Measurements from ENCODE around the gene TMEM254. TPM values are rescaled to one million over a fixed set of nuclear protein-coding genes. Genes with fewer than 3 reads are reported as not detected.
"Not testable (repeated sequence)": the region's sequence is repeated elsewhere in the genome, so short reads cannot be mapped to it uniquely, and the experiment has no call there.

The TMEM254 gene
- total RNA-seq, 1 donor: 8.7 TPM

GRCh38 chr10:80038226-80038625 lies 40.2 kb upstream of the TMEM254 start:
- H3K27ac ChIP-seq (ENCODE audit: low read depth, low read length); DNase-seq (ENCODE audit: insufficient read length, low spot score, missing footprints); H3K36me3 ChIP-seq (ENCODE audit: insufficient read depth, low read length); H3K4me1 ChIP-seq (ENCODE audit: insufficient read depth, low read length); H3K4me2 ChIP-seq (ENCODE audit: insufficient read depth, low read length); H3K27me3 ChIP-seq (ENCODE audit: insufficient read depth, low read length); H3K4me3 ChIP-seq (ENCODE audit: insufficient read depth, low read length); H3K9me3 ChIP-seq (ENCODE audit: low read depth, low read length); H4K20me1 ChIP-seq (ENCODE audit: insufficient read depth, low read length); H3K79me2 ChIP-seq (ENCODE audit: insufficient read depth, low read length); H2AFZ ChIP-seq (ENCODE audit: low read length): not testable (repeated sequence)

GRCh38 chr10:80041162-80041561 lies 37.3 kb upstream of the TMEM254 start:
- H3K9me3 ChIP-seq (ENCODE audit: low read depth, low read length): no peaks in the 10 kb centered on the region
- H3K4me1 ChIP-seq (ENCODE audit: insufficient read depth, low read length): no peaks in the 10 kb centered on the region
- no peaks in the 10 kb centered on the region for H3K36me3 ChIP-seq (ENCODE audit: insufficient read depth, low read length)
- H3K79me2 ChIP-seq (ENCODE audit: insufficient read depth, low read length): no peaks in the 10 kb centered on the region
- no peak overlapping the region for H3K4me2 ChIP-seq (ENCODE audit: insufficient read depth, low read length)
- no peak overlapping the region for H3K4me3 ChIP-seq (ENCODE audit: insufficient read depth, low read length)
- H4K20me1 ChIP-seq (ENCODE audit: insufficient read depth, low read length): no peaks in the 10 kb centered on the region
- no peaks in the 10 kb centered on the region for H3K27me3 ChIP-seq (ENCODE audit: insufficient read depth, low read length)
- TF ChIP-seq CTCF (IDR thresholded peaks at IDR 0.05; ENCODE audit: extremely low read depth, low read depth, low read length): no peak
- H2AFZ ChIP-seq (ENCODE audit: low read length): no peak overlapping the region
- no peak for DNase-seq (ENCODE audit: insufficient read length, low spot score, missing footprints)
- H3K27ac ChIP-seq (ENCODE audit: low read depth, low read length): no peak overlapping the region

- not testable (repeated sequence) for H4K20me1 ChIP-seq (ENCODE audit: insufficient read depth, low read length); DNase-seq (ENCODE audit: insufficient read length, low spot score, missing footprints); H3K4me1 ChIP-seq (ENCODE audit: insufficient read depth, low read length); H2AFZ ChIP-seq (ENCODE audit: low read length); H3K4me3 ChIP-seq (ENCODE audit: insufficient read depth, low read length); H3K36me3 ChIP-seq (ENCODE audit: insufficient read depth, low read length); H3K27ac ChIP-seq (ENCODE audit: low read depth, low read length); H3K27me3 ChIP-seq (ENCODE audit: insufficient read depth, low read length); H3K4me2 ChIP-seq (ENCODE audit: insufficient read depth, low read length); H3K9me3 ChIP-seq (ENCODE audit: low read depth, low read length); H3K79me2 ChIP-seq (ENCODE audit: insufficient read depth, low read length)
Measured at GRCh38 chr10:80044935-80045334, 33.5 kb upstream of the TMEM254 start.

- DNase-seq (ENCODE audit: insufficient read length, low spot score, missing footprints): peak; percentile 92
- H3K27ac ChIP-seq (ENCODE audit: low read depth, low read length): no peak overlapping the region
- no peaks in the 10 kb centered on the region for H4K20me1 ChIP-seq (ENCODE audit: insufficient read depth, low read length)
- no peaks in the 10 kb centered on the region for H3K4me1 ChIP-seq (ENCODE audit: insufficient read depth, low read length)
- no peaks in the 10 kb centered on the region for H3K79me2 ChIP-seq (ENCODE audit: insufficient read depth, low read length)
- H3K36me3 ChIP-seq (ENCODE audit: insufficient read depth, low read length): no peaks in the 10 kb centered on the region
- H3K4me2 ChIP-seq (ENCODE audit: insufficient read depth, low read length): no peak overlapping the region
- no peaks in the 10 kb centered on the region for H3K27me3 ChIP-seq (ENCODE audit: insufficient read depth, low read length)
- peak; percentile 99 for TF ChIP-seq CTCF (IDR thresholded peaks at IDR 0.05; ENCODE audit: extremely low read depth, low read depth, low read length)
- H3K9me3 ChIP-seq (ENCODE audit: low read depth, low read length): no peaks in the 10 kb centered on the region
- H2AFZ ChIP-seq (ENCODE audit: low read length): no peak overlapping the region
- H3K4me3 ChIP-seq (ENCODE audit: insufficient read depth, low read length): no peak overlapping the region
Measured at GRCh38 chr10:80046629-80047441, 31.6 kb upstream of the TMEM254 start.

- Histone ChIP-seq H3K79me2 (ENCODE audit: insufficient read depth, low read length) (no peaks in the 10 kb centered on the region), H3K27me3 (ENCODE audit: insufficient read depth, low read length) (no peaks in the 10 kb centered on the region), H3K27ac (ENCODE audit: low read depth, low read length) (no peak overlapping the region), H4K20me1 (ENCODE audit: insufficient read depth, low read length) (no peaks in the 10 kb centered on the region), H3K9me3 (ENCODE audit: low read depth, low read length) (no peaks in the 10 kb centered on the region), H2AFZ (ENCODE audit: low read length) (no peak overlapping the region), H3K4me1 (ENCODE audit: insufficient read depth, low read length) (no peaks in the 10 kb centered on the region), H3K36me3 (ENCODE audit: insufficient read depth, low read length) (no peaks in the 10 kb centered on the region), H3K4me3 (ENCODE audit: insufficient read depth, low read length) (no peak overlapping the region), H3K4me2 (ENCODE audit: insufficient read depth, low read length) (no peak overlapping the region)
- no peak for TF ChIP-seq CTCF (IDR thresholded peaks at IDR 0.05; ENCODE audit: extremely low read depth, low read depth, low read length)
- no peak for DNase-seq (ENCODE audit: insufficient read length, low spot score, missing footprints)
Measured at GRCh38 chr10:80050752-80051151, 27.7 kb upstream of the TMEM254 start.

Data from osteoblast (primary cell).